Caco-2 (cell line): ENCODE measurements around the gene GAS7. TPM values are rescaled to one million over a fixed set of nuclear protein-coding genes. Genes with fewer than 3 reads are reported as not detected.

Experiments
- BruUV-seq: library from RNA; stranded (reverse); fragments of 400-500 nt; replicated peaks from 2 replicates; lab custom pipeline; 2021; lab: Mats Ljungman, UMichigan
- CTCF ChIA-PET: fragments of 300-600 bp; sonication (Branson Sonifier 250); formaldehyde crosslinking; loops from one replicate; lab custom pipeline; 2022; ENCODE audit warnings: antibody characterized with exemption; lab: Charles Lee
- POLR2A ChIA-PET: fragments of 300-600 bp; sonication (Branson Sonifier 250); formaldehyde crosslinking; loops from one replicate; lab custom pipeline; 2022; ENCODE audit warnings: antibody characterized with exemption; lab: Charles Lee
- DNase-seq, 2 experiments: peaks; one replicate each; pipeline versions ENCODE4 v3.0.0 to v3.0.0-alpha.2; 2020 to 2022
- H3K27me3 ChIP-seq: replicated peaks from 2 replicates; pipeline ENCODE4 v1.6.0; 2011; ENCODE audit warnings: low read length; ENCODE audit not compliant: control insufficient read depth, insufficient read depth
- H3K36me3 ChIP-seq: 2 replicates; pipeline ENCODE4 v1.5.1; 2011; ENCODE audit warnings: low read length; ENCODE audit not compliant: control insufficient read depth, insufficient read depth
- H3K4me1 ChIP-seq: fragments of 250-450 bp; sonication (Bioruptor Pico); 2 replicates; pipeline ENCODE4 v1.5.1; 2020; ENCODE audit warnings: mild to moderate bottlenecking
- H3K4me3 ChIP-seq: 2 replicates; pipeline ENCODE4 v1.5.1; 2011; ENCODE audit warnings: low read depth, mild to moderate bottlenecking, control low read depth, low read length
- H3K9me3 ChIP-seq: fragments of 250-450 bp; sonication (Bioruptor Pico); 2 replicates; pipeline ENCODE4 v1.5.1; 2020; ENCODE audit warnings: mild to moderate bottlenecking, moderate library complexity
- H3K27ac Mint-ChIP-seq: one replicate; pipeline ENCODE4 v1.8.0; 2022; ENCODE audit warnings: mixed read lengths; ENCODE audit not compliant: unreplicated experiment
- H3K27me3 Mint-ChIP-seq: one replicate; pipeline ENCODE4 v1.8.0; 2022; ENCODE audit warnings: mixed read lengths; ENCODE audit not compliant: insufficient read depth, unreplicated experiment
- H3K36me3 Mint-ChIP-seq: one replicate; pipeline ENCODE4 v1.8.0; 2022; ENCODE audit warnings: mild to moderate bottlenecking, mixed read lengths; ENCODE audit not compliant: insufficient read depth, unreplicated experiment
- H3K4me1 Mint-ChIP-seq: one replicate; pipeline ENCODE4 v1.8.0; 2022; ENCODE audit warnings: low read depth, mixed read lengths; ENCODE audit not compliant: unreplicated experiment
- H3K4me3 Mint-ChIP-seq: one replicate; pipeline ENCODE4 v1.8.0; 2022; ENCODE audit warnings: mild to moderate bottlenecking, moderate library complexity, mixed read lengths; ENCODE audit not compliant: unreplicated experiment
- H3K9me3 Mint-ChIP-seq: one replicate; pipeline ENCODE4 v1.8.0; 2022; ENCODE audit warnings: mixed read lengths; ENCODE audit not compliant: unreplicated experiment
- intact Hi-C: fragments of 100-400 bp; cut with micrococcal nuclease; formaldehyde crosslinking; loops from one replicate; pipeline ENCODE4 v1.10.0; 2022; ENCODE audit not compliant: unreplicated experiment
- total RNA-seq: library from RNA; stranded (reverse); gene quantifications from 2 replicates; pipeline ENCODE4 v1.2.3, GENCODE V29; 2022
- TF ChIP-seq, protein P1 (sequence below), 2 experiments: fragments of 200-600 bp in 1 of 2; IDR thresholded peaks; 1 replicate in 1 of 2; 2 replicates in 1 of 2; pipeline versions ENCODE4 v1.5.1 to v1.8.0; 2011 to 2022; ENCODE audit warnings: antibody characterized with exemption in 1 of 2, control low read depth in 1 of 2, inconsistent platforms in 1 of 2, low read depth in 1 of 2, low read length in 1 of 2, mild to moderate bottlenecking in 1 of 2, moderate library complexity in 1 of 2; ENCODE audit not compliant: insufficient read depth in 1 of 2, severe bottlenecking in 1 of 2, unreplicated experiment in 1 of 2

The GAS7 gene
- total RNA-seq, 1 experiment from 2014 or later: 0.34 TPM

DNA sequence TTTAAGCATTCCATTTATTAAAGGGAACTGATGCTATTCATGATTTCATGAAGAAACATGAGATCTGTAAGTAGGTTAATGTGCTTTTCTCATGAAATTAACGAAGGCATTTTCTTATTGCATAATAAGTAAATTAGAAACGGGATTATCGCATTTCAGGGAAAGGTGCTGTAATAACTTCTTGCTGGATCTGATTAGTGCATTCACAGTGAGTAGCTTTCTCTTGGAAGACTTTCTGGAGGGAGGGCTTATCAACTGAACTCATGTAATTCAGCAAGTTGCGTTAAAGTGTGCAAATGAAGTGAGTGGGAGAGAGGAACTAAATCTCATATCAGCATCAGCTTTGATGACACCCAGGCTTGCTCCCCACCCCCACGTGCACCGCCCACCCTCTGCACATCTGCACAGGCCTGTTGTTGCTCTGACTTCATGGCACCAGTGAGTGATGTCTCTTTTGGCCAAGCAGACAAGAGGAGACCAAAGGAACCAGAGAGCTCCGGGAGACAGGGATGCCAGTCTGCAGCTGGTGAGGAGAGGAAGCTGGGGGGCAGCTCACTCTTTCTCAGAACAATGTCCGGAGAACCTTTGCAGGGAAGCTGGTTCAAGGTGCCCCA, 26.3 kb upstream of the GAS7 start:
- H3K9me3 ChIP-seq: no peaks in the 10 kb centered on the region
- no peaks in the 10 kb centered on the region for H3K36me3 ChIP-seq
- Mint-ChIP-seq H3K9me3 (peaks cover 3% of the 10 kb centered on the region), H3K4me1 (no peaks in the 10 kb centered on the region), H3K4me3 (no peak overlapping the region), H3K27ac (no peak overlapping the region), H3K36me3 (no peaks in the 10 kb centered on the region), H3K27me3 (no peaks in the 10 kb centered on the region)
- no TSS peak for BruUV-seq
- H3K27me3 ChIP-seq: no peaks in the 10 kb centered on the region
- POLR2A ChIA-PET: no interaction called here
- CTCF ChIA-PET: no interaction called here
- intact Hi-C loops: loop anchor here (5.0 kb wide), 1 partner anchor 257 kb away; no protein-coding TSS in a partner anchor
- no peak for DNase-seq
- TF ChIP-seq, protein P1, sequence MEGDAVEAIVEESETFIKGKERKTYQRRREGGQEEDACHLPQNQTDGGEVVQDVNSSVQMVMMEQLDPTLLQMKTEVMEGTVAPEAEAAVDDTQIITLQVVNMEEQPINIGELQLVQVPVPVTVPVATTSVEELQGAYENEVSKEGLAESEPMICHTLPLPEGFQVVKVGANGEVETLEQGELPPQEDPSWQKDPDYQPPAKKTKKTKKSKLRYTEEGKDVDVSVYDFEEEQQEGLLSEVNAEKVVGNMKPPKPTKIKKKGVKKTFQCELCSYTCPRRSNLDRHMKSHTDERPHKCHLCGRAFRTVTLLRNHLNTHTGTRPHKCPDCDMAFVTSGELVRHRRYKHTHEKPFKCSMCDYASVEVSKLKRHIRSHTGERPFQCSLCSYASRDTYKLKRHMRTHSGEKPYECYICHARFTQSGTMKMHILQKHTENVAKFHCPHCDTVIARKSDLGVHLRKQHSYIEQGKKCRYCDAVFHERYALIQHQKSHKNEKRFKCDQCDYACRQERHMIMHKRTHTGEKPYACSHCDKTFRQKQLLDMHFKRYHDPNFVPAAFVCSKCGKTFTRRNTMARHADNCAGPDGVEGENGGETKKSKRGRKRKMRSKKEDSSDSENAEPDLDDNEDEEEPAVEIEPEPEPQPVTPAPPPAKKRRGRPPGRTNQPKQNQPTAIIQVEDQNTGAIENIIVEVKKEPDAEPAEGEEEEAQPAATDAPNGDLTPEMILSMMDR (IDR thresholded peaks at IDR 0.05; ENCODE audit: insufficient read depth in 1 of 2, low read depth in 1 of 2, low read length in 1 of 2, severe bottlenecking in 1 of 2, unreplicated experiment in 1 of 2): no peak
- no peak overlapping the region for H3K4me3 ChIP-seq
- no peaks in the 10 kb centered on the region for H3K4me1 ChIP-seq

- CTCF ChIA-PET: no interaction called here
Observed at GRCh38 chr17:10219193-10219592, 20.8 kb upstream of the GAS7 start.

DNA sequence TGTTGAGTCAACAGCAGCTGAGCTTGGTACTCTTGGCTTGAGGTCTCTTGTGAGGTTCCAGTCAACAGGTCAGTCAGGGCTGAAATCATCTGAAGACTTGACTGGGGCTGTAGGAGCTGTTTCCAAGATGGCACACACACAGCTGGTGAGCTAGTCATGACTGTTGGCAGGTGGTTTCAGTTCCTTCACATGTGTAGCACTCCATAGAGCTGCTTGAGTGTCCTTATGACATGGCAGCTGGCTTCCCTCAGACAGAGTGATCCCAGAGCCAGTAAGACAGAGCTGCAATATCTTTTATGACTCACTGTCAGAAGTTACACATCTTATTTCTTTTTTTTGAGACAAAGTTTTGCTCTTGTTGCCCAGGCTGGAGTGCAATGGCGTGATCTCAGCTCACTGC, 19.5 kb upstream of the GAS7 start:
- BruUV-seq: no TSS peak

More at GRCh38 chr17:10219193-10219592, 20.8 kb upstream of the GAS7 start:
- TF ChIP-seq, protein P1 (IDR thresholded peaks at IDR 0.05; ENCODE audit: insufficient read depth in 1 of 2, low read depth in 1 of 2, low read length in 1 of 2, severe bottlenecking in 1 of 2, unreplicated experiment in 1 of 2): no peak
- Histone ChIP-seq H3K36me3 (no peaks in the 10 kb centered on the region), H3K4me1 (no peaks in the 10 kb centered on the region), H3K27me3 (no peaks in the 10 kb centered on the region), H3K9me3 (no peaks in the 10 kb centered on the region), H3K4me3 (no peak overlapping the region)
- intact Hi-C loops: no loop called here
- no TSS peak for BruUV-seq
- H3K36me3 Mint-ChIP-seq: no peaks in the 10 kb centered on the region
- H3K4me1 Mint-ChIP-seq: no peaks in the 10 kb centered on the region
- H3K27me3 Mint-ChIP-seq: no peaks in the 10 kb centered on the region
- H3K27ac Mint-ChIP-seq: no peak overlapping the region
- no peak overlapping the region for H3K4me3 Mint-ChIP-seq
- POLR2A ChIA-PET: no interaction called here
- H3K9me3 Mint-ChIP-seq: peaks cover 11% of the 10 kb centered on the region
- DNase-seq: no peak

More for the DNA sequence above, 19.5 kb upstream of the GAS7 start:
- no peak for DNase-seq
- ChIA-PET POLR2A (no interaction called here), CTCF (no interaction called here)
- H3K36me3 ChIP-seq: no peaks in the 10 kb centered on the region
- Mint-ChIP-seq H3K4me1 (no peaks in the 10 kb centered on the region), H3K4me3 (no peak overlapping the region), H3K27ac (no peak overlapping the region), H3K36me3 (no peaks in the 10 kb centered on the region), H3K27me3 (no peaks in the 10 kb centered on the region), H3K9me3 (peaks cover 11% of the 10 kb centered on the region)
- intact Hi-C loops: no loop called here
- no peaks in the 10 kb centered on the region for H3K27me3 ChIP-seq
- no peak overlapping the region for H3K4me3 ChIP-seq
- TF ChIP-seq, protein P1 (IDR thresholded peaks at IDR 0.05; ENCODE audit: insufficient read depth in 1 of 2, low read depth in 1 of 2, low read length in 1 of 2, severe bottlenecking in 1 of 2, unreplicated experiment in 1 of 2): no peak
- no peaks in the 10 kb centered on the region for H3K4me1 ChIP-seq
- no peaks in the 10 kb centered on the region for H3K9me3 ChIP-seq
